HL-60 (cell line): ENCODE measurements around the gene C1orf21.

Experiments
- GABPA ChIP-seq: IDR thresholded peaks from 2 replicates; pipeline ENCODE4 v1.6.1; 2012; ENCODE audit warnings: low read depth
- POLR2AphosphoS5 ChIP-seq: IDR thresholded peaks from 2 replicates; pipeline ENCODE4 v1.6.1; 2012; ENCODE audit warnings: low read depth
- TF ChIP-seq, protein P1 (sequence below): IDR thresholded peaks from one replicate; pipeline ENCODE4 v1.5.1; 2011; ENCODE audit warnings: low read length, control low read depth, inconsistent platforms; ENCODE audit not compliant: insufficient read depth
- TF ChIP-seq, protein P2 (sequence below): IDR thresholded peaks from 2 replicates; pipeline ENCODE4 v1.6.1; 2012; ENCODE audit warnings: low read depth; ENCODE audit not compliant: insufficient replicate concordance

DNA sequence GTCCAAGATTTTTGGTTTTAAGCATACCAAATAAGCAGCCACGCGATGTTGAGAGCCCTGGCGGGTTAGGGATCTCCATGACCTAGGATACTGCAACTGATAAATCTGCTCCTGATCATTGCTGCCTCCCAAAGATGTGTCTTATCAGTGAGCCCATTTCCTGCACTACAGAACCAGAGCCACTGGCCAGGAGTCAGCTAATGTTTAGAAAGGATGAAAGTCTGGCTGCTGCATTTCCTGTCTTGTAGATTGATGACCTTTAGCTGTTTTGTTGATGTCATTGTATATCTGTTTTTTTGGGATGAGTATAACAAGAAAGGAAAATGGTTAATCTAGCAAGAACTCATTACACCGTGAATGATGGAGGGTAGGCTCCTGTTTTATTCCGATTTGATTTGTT is 74.5 kb downstream of the C1orf21 start:
- TF ChIP-seq POLR2AphosphoS5 = no peak
- TF ChIP-seq, protein P1, sequence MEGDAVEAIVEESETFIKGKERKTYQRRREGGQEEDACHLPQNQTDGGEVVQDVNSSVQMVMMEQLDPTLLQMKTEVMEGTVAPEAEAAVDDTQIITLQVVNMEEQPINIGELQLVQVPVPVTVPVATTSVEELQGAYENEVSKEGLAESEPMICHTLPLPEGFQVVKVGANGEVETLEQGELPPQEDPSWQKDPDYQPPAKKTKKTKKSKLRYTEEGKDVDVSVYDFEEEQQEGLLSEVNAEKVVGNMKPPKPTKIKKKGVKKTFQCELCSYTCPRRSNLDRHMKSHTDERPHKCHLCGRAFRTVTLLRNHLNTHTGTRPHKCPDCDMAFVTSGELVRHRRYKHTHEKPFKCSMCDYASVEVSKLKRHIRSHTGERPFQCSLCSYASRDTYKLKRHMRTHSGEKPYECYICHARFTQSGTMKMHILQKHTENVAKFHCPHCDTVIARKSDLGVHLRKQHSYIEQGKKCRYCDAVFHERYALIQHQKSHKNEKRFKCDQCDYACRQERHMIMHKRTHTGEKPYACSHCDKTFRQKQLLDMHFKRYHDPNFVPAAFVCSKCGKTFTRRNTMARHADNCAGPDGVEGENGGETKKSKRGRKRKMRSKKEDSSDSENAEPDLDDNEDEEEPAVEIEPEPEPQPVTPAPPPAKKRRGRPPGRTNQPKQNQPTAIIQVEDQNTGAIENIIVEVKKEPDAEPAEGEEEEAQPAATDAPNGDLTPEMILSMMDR = no peak
- no peak for TF ChIP-seq GABPA
- TF ChIP-seq, protein P2, sequence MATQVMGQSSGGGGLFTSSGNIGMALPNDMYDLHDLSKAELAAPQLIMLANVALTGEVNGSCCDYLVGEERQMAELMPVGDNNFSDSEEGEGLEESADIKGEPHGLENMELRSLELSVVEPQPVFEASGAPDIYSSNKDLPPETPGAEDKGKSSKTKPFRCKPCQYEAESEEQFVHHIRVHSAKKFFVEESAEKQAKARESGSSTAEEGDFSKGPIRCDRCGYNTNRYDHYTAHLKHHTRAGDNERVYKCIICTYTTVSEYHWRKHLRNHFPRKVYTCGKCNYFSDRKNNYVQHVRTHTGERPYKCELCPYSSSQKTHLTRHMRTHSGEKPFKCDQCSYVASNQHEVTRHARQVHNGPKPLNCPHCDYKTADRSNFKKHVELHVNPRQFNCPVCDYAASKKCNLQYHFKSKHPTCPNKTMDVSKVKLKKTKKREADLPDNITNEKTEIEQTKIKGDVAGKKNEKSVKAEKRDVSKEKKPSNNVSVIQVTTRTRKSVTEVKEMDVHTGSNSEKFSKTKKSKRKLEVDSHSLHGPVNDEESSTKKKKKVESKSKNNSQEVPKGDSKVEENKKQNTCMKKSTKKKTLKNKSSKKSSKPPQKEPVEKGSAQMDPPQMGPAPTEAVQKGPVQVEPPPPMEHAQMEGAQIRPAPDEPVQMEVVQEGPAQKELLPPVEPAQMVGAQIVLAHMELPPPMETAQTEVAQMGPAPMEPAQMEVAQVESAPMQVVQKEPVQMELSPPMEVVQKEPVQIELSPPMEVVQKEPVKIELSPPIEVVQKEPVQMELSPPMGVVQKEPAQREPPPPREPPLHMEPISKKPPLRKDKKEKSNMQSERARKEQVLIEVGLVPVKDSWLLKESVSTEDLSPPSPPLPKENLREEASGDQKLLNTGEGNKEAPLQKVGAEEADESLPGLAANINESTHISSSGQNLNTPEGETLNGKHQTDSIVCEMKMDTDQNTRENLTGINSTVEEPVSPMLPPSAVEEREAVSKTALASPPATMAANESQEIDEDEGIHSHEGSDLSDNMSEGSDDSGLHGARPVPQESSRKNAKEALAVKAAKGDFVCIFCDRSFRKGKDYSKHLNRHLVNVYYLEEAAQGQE = no peak
